Ishikawa (cell line): ENCODE results near the gene SLC16A2.

ENCODE experiments used
- CREB1 ChIP-seq: IDR thresholded peaks from 2 replicates; pipeline ENCODE4 v1.6.1; 2012; ENCODE audit warnings: low read depth
- EP300 ChIP-seq: IDR thresholded peaks from 2 replicates; pipeline ENCODE4 v1.6.1; 2012; ENCODE audit warnings: borderline replicate concordance
- FOXM1 ChIP-seq: IDR thresholded peaks from 2 replicates; pipeline ENCODE4 v1.6.1; 2012; ENCODE audit warnings: low read depth, borderline replicate concordance
- MAX ChIP-seq: IDR thresholded peaks from 2 replicates; pipeline ENCODE4 v1.6.1; 2012
- NFIC ChIP-seq: IDR thresholded peaks from 2 replicates; pipeline ENCODE4 v1.6.1; 2012
- REST ChIP-seq: IDR thresholded peaks from 2 replicates; pipeline ENCODE4 v1.6.1; 2012; ENCODE audit warnings: low read depth, mild to moderate bottlenecking
- TAF1 ChIP-seq: IDR thresholded peaks from 2 replicates; pipeline ENCODE4 v1.6.1; 2012; ENCODE audit warnings: low read depth, mild to moderate bottlenecking
- TEAD4 ChIP-seq: IDR thresholded peaks from 2 replicates; pipeline ENCODE4 v1.6.1; 2012
- YY1 ChIP-seq: IDR thresholded peaks from 2 replicates; pipeline ENCODE4 v1.6.1; 2012; ENCODE audit warnings: low read depth

GRCh38 chrX:74557378-74557777 is 136.1 kb downstream of the SLC16A2 start:
- TF ChIP-seq EP300 = no peak
- no peak for TF ChIP-seq MAX
- TF ChIP-seq REST = no peak
- TF ChIP-seq YY1 = no peak
- TF ChIP-seq TAF1 = no peak
- TF ChIP-seq CREB1 = no peak
- TF ChIP-seq FOXM1 = no peak
- TF ChIP-seq TEAD4 = no peak
- no peak for TF ChIP-seq NFIC
